H1 (cell line): ENCODE data around the gene TWIST1. TPM values are rescaled to one million over a fixed set of nuclear protein-coding genes. Genes with fewer than 3 reads are reported as not detected.

Experiments
- CTCF ChIA-PET: fragments of 300-600 bp; sonication (Branson Sonifier 250); formaldehyde crosslinking; loops from one replicate; lab custom pipeline; 2021; ENCODE audit not compliant: partially characterized antibody; lab: Charles Lee
- POLR2A ChIA-PET: fragments of 300-600 bp; sonication (Branson Sonifier 250); formaldehyde crosslinking; loops from one replicate; lab custom pipeline; 2021; ENCODE audit warnings: inconsistent platforms; ENCODE audit not compliant: partially characterized antibody; lab: Charles Lee
- DNase-seq, 2 experiments: peaks; one replicate each; pipeline versions ENCODE4 v3.0.0 to v3.0.0-alpha.2; 2010 to 2022; ENCODE audit warnings: low spot score in 2 of 2, low read depth in 1 of 2, mixed read lengths in 1 of 2
- FAIRE-seq: peaks from 2 replicates; lab custom pipeline; 2011; peaks lifted over from hg19 to GRCh38; lab: Jason Lieb, UNC
- H2AFZ ChIP-seq: 2 replicates; pipeline ENCODE4 v1.8.1; 2012; ENCODE audit warnings: low read length, inconsistent platforms
- H2AK5ac ChIP-seq: 2 replicates; pipeline ENCODE4 v1.6.1; 2013; ENCODE audit warnings: low read depth, low read length
- H2BK120ac ChIP-seq: replicated peaks from 2 replicates; pipeline ENCODE3; 2013; ENCODE audit warnings: low read depth, low read length, inconsistent platforms
- H2BK12ac ChIP-seq: 2 replicates; pipeline ENCODE4 v1.6.1; 2013; ENCODE audit warnings: low read depth, low read length
- H2BK15ac ChIP-seq: 2 replicates; pipeline ENCODE4 v1.6.1; 2013; ENCODE audit warnings: low read length
- H2BK20ac ChIP-seq: 2 replicates; pipeline ENCODE4 v1.6.1; 2013; ENCODE audit warnings: low read length
- H2BK5ac ChIP-seq: 2 replicates; pipeline ENCODE4 v1.6.1; 2013; ENCODE audit warnings: low read depth, low read length
- H3K14ac ChIP-seq: 2 replicates; pipeline ENCODE4 v1.6.1; 2013; ENCODE audit warnings: inconsistent platforms; ENCODE audit not compliant: insufficient read length
- H3K18ac ChIP-seq: 2 replicates; pipeline ENCODE4 v1.6.1; 2013; ENCODE audit warnings: low read length; ENCODE audit errors: extremely low read depth
- H3K23ac ChIP-seq: 2 replicates; pipeline ENCODE4 v1.6.1; 2013; ENCODE audit warnings: inconsistent platforms; ENCODE audit not compliant: insufficient read length
- H3K23me2 ChIP-seq: 2 replicates; pipeline ENCODE4 v1.6.1; 2013; ENCODE audit warnings: low read depth, low read length
- H3K27ac ChIP-seq: 2 replicates; pipeline ENCODE4 v1.6.1; 2011; ENCODE audit warnings: low read depth, low read length, inconsistent platforms
- H3K27me3 ChIP-seq, 4 experiments: replicated peaks in 1 of 4; 1 replicate in 1 of 4; 2 replicates in 3 of 4; pipeline versions ENCODE4 v1.6.1 to v1.8.1; 2011 to 2013; ENCODE audit warnings: low read length in 3 of 4, mild to moderate bottlenecking in 3 of 4, inconsistent platforms in 2 of 4, mixed read lengths in 2 of 4, moderate library complexity in 1 of 4; ENCODE audit not compliant: control insufficient read depth in 3 of 4, insufficient read depth in 3 of 4; ENCODE audit errors: extremely low read depth in 1 of 4
- H3K36me3 ChIP-seq, 4 experiments: 2 replicates each; pipeline versions ENCODE4 v1.6.1 to v1.8.1; 2011 to 2013; ENCODE audit warnings: mild to moderate bottlenecking in 4 of 4, low read length in 3 of 4, moderate library complexity in 2 of 4, control low read depth in 1 of 4, inconsistent platforms in 1 of 4; ENCODE audit not compliant: insufficient read depth in 4 of 4, control insufficient read depth in 2 of 4
- H3K4ac ChIP-seq: replicated peaks from 2 replicates; pipeline ENCODE3; 2013; ENCODE audit warnings: low read length, low read depth, mixed read lengths, inconsistent platforms; ENCODE audit not compliant: insufficient read length
- H3K4me1 ChIP-seq, 4 experiments: replicated peaks in 1 of 4; 1 replicate in 1 of 4; 2 replicates in 3 of 4; pipeline versions ENCODE4 v1.6.1 to v1.8.1; 2011 to 2013; ENCODE audit warnings: low read length in 3 of 4, inconsistent platforms in 2 of 4, mixed read lengths in 1 of 4; ENCODE audit not compliant: insufficient read depth in 4 of 4, control insufficient read depth in 3 of 4
- H3K4me2 ChIP-seq, 2 experiments: 2 replicates each; pipeline versions ENCODE4 v1.6.1 to v1.8.1; 2011 to 2013; ENCODE audit warnings: low read depth in 2 of 2, low read length in 2 of 2, control low read depth in 1 of 2, inconsistent platforms in 1 of 2, mild to moderate bottlenecking in 1 of 2; ENCODE audit not compliant: insufficient read depth in 1 of 2
- H3K4me3 ChIP-seq, 4 experiments: fragments of 200-600, 300-600 bp in 1 of 4; sonication (generic), shearing (Covaris generic), sonication (Bioruptor Twin) in 1 of 4; 2 replicates each; pipeline versions ENCODE4 v1.5.1 to v1.8.1; 2011 to 2016; ENCODE audit warnings: low read length in 4 of 4, low read depth in 3 of 4, control low read depth in 2 of 4, inconsistent platforms in 2 of 4, mild to moderate bottlenecking in 2 of 4, mixed read lengths in 1 of 4, moderate library complexity in 1 of 4; ENCODE audit not compliant: insufficient read depth in 2 of 4; ENCODE audit errors: extremely low read depth in 1 of 4
- H3K56ac ChIP-seq: replicated peaks from 2 replicates; pipeline ENCODE3; 2013; ENCODE audit warnings: low read depth, mild to moderate bottlenecking, mixed read lengths, low read length, inconsistent platforms; ENCODE audit not compliant: insufficient read length
- H3K79me1 ChIP-seq: 2 replicates; pipeline ENCODE4 v1.6.1; 2013; ENCODE audit warnings: low read depth, low read length, control low read depth
- H3K79me2 ChIP-seq, 2 experiments: 2 replicates each; pipeline versions ENCODE4 v1.6.1 to v1.8.1; 2012 to 2013; ENCODE audit warnings: low read length in 2 of 2, mild to moderate bottlenecking in 2 of 2, inconsistent platforms in 1 of 2; ENCODE audit not compliant: insufficient read depth in 2 of 2, control insufficient read depth in 1 of 2
- H3K9ac ChIP-seq, 4 experiments: replicated peaks in 1 of 4; 1 replicate in 1 of 4; 2 replicates in 3 of 4; pipeline versions ENCODE4 v1.6.1 to v1.8.1; 2011 to 2013; ENCODE audit warnings: low read depth in 3 of 4, low read length in 3 of 4, control low read depth in 2 of 4, mild to moderate bottlenecking in 2 of 4, moderate library complexity in 2 of 4, inconsistent platforms in 1 of 4; ENCODE audit errors: extremely low read depth in 1 of 4
- H3K9me3 ChIP-seq, 2 experiments: 2 replicates each; pipeline versions ENCODE4 v1.6.1 to v1.8.1; 2012 to 2013; ENCODE audit warnings: mild to moderate bottlenecking in 2 of 2, moderate library complexity in 2 of 2, control low read depth in 1 of 2, inconsistent platforms in 1 of 2, low read depth in 1 of 2, low read length in 1 of 2, mixed read lengths in 1 of 2; ENCODE audit not compliant: insufficient read depth in 2 of 2
- H4K20me1 ChIP-seq, 2 experiments: replicated peaks in 1 of 2; 2 replicates each; pipeline versions ENCODE3 to v1.8.1; 2011 to 2013; ENCODE audit warnings: inconsistent platforms in 2 of 2, low read length in 2 of 2, mild to moderate bottlenecking in 1 of 2; ENCODE audit not compliant: insufficient read depth in 2 of 2, control insufficient read depth in 1 of 2
- H4K5ac ChIP-seq: 2 replicates; pipeline ENCODE4 v1.6.1; 2013; ENCODE audit warnings: low read length, low read depth, mixed read lengths, inconsistent platforms; ENCODE audit not compliant: insufficient read length
- H4K8ac ChIP-seq: 2 replicates; pipeline ENCODE4 v1.8.0; 2013; ENCODE audit warnings: mild to moderate bottlenecking, moderate library complexity, low read length, inconsistent platforms; ENCODE audit not compliant: insufficient read depth; ENCODE audit errors: extremely low read depth
- H4K91ac ChIP-seq: replicated peaks from 2 replicates; pipeline ENCODE3; 2013; ENCODE audit warnings: low read length, mixed read lengths, inconsistent platforms; ENCODE audit not compliant: insufficient read length
- ASH2L ChIP-seq: fragments of 200-600, 300-600 bp; sonication (generic); IDR thresholded peaks from one replicate; pipeline ENCODE4 v1.7.1; 2017; ENCODE audit warnings: low read length
- CTBP2 ChIP-seq: IDR thresholded peaks from 2 replicates; pipeline ENCODE4 v1.7.0; 2011; ENCODE audit warnings: borderline replicate concordance, mild to moderate bottlenecking, moderate library complexity, mixed read lengths, low read length; ENCODE audit not compliant: insufficient read depth, insufficient read length
- EZH2 ChIP-seq: fragments of 200-600 bp; sonication (generic); IDR thresholded peaks from 2 replicates; pipeline ENCODE4 v1.7.1; 2012; ENCODE audit warnings: low read depth, mild to moderate bottlenecking, moderate library complexity, low read length, inconsistent platforms; ENCODE audit not compliant: severe bottlenecking
- PHF8 ChIP-seq: fragments of 200-600 bp; sonication (generic); conservative IDR thresholded peaks from 2 replicates; pipeline ENCODE4 v1.7.1; 2012; ENCODE audit warnings: low read depth, mild to moderate bottlenecking, inconsistent platforms, low read length, moderate library complexity
- SIX5 ChIP-seq: IDR thresholded peaks from 2 replicates; pipeline ENCODE4 v1.6.1; 2011; ENCODE audit warnings: mild to moderate bottlenecking, low read depth, low read length
- SP4 ChIP-seq: IDR thresholded peaks from 2 replicates; pipeline ENCODE4 v1.6.1; 2012; ENCODE audit warnings: low read length, inconsistent platforms
- TCF12 ChIP-seq: IDR thresholded peaks from 2 replicates; pipeline ENCODE4 v1.6.1; 2011; ENCODE audit warnings: low read depth, mild to moderate bottlenecking, low read length
- WGBS, 2 experiments: shearing (Covaris generic) in 1 of 2; methylation state at CpG; one replicate each; pipeline versions ENCODE4 v1.1.6 to v1.1.7; 2013 to 2015; ENCODE audit warnings: low lambda C conversion rate in 2 of 2, mixed read lengths in 2 of 2, inconsistent platforms in 1 of 2, low coverage in 1 of 2, missing lambda C conversion rate in 1 of 2; ENCODE audit not compliant: insufficient replicate concordance in 2 of 2, insufficient coverage in 1 of 2, insufficient read length in 1 of 2; ENCODE audit errors: extremely low coverage in 1 of 2, missing lambda C conversion rate in 1 of 2; 5-methylcytosine and 5-hydroxymethylcytosine counted together
- polyA plus RNA-seq, 7 experiments: library from polyadenylated mRNA; depleted of rRNA in 3 of 7; stranded (reverse) in 5 of 7; unstranded in 2 of 7; fragments of >200 nt in 5 of 7; fragments of 200-250 nt in 2 of 7; gene quantifications; 1 replicate in 5 of 7; 2 replicates in 1 of 7; 4 replicates in 1 of 7; pipeline versions ENCODE4 v1.2.1 to v1.2.3, GENCODE V29; 2011 to 2013; ENCODE audit warnings: missing spikeins in 2 of 7, mixed read lengths in 2 of 7
- total RNA-seq: library from RNA; stranded (reverse); fragmentation: NEBNext Ultra II Directional; extraction: Animal tissue kit (Norgen Biotek cat#: 25700); gene quantifications from 2 replicates; pipeline ENCODE4 v1.2.1, GENCODE V29; 2021

Gene TWIST1
- total and polyA plus RNA-seq, 2 of the 8 experiments (the other 6 are each of a cell fraction or from before 2014, with no cell fraction given) = 0.29 to 0.52 TPM

- ChIA-PET POLR2A (interaction anchor here (0.6 to 5.8 kb wide), 4 partner anchors 12 to 431 kb away, joined by 3 to 41 read pairs (median 4); partner anchors contain the start of genes FERD3L and TWIST1), CTCF (interaction anchor here (0.8 to 1.7 kb wide), 7 partner anchors 11 to 754 kb away, joined by 3 to 10 read pairs (median 3); partner anchors contain the start of genes FERD3L and TWIST1)
- Histone ChIP-seq H3K4ac (no peak overlapping the region), H2AK5ac (no peak overlapping the region), H3K27ac (no peak overlapping the region), H4K5ac (no peak overlapping the region), H3K23ac (no peak overlapping the region), H3K14ac (no peak overlapping the region), H3K23me2 (peaks cover 15% of the 10 kb centered on the region), H2BK12ac (no peak overlapping the region), H3K9me3 (no peaks in the 10 kb centered on the region), H3K18ac (no peak overlapping the region), H3K4me3 (peak overlapping the region; percentile 32 to 62 (median 40); a peak in 7 of 8 replicates), H3K36me3 (no peaks in the 10 kb centered on the region), H3K4me2 (peak overlapping the region; percentile 87 to 96), H2AFZ (no peak overlapping the region), H3K79me1 (no peaks in the 10 kb centered on the region), H3K4me1 (peaks cover 8 to 34% (median 14%) of the 10 kb centered on the region in 4 experiments; a peak in 6 of 7 replicates), H2BK15ac (no peak overlapping the region), H2BK20ac (no peak overlapping the region), H3K56ac (no peak overlapping the region), H4K8ac (no peak overlapping the region), H3K9ac (no peak overlapping the region), H2BK120ac (no peak overlapping the region), H3K79me2 (no peaks in the 10 kb centered on the region), H4K91ac (no peak overlapping the region), H3K27me3 (peaks cover 52 to 77% (median 68%) of the 10 kb centered on the region in 4 experiments), H2BK5ac (no peak overlapping the region), H4K20me1 (peaks cover 0 to 7% of the 10 kb centered on the region in 2 experiments)
- FAIRE-seq (no peak), DNase-seq (peak in 1 of 2 experiments; percentile 71)
- 2% methylated on average over 34 of the region's 49 CpGs; no CpG with 5 or more reads in 1 of the 2 experiments for WGBS, 2 experiments
- no peak for TF ChIP-seq SIX5
- 0 out of 2 replicates have a peak, but pooled peaks have one; percentile 3 for TF ChIP-seq TCF12
- peak; percentile 54 for TF ChIP-seq ASH2L
- TF ChIP-seq PHF8 = no peak
- TF ChIP-seq SP4 = no peak
- TF ChIP-seq CTBP2 = peak; percentile 66
- peak; percentile 76 for TF ChIP-seq EZH2
Measured at GRCh38 chr7:19106241-19107080, 11.0 kb downstream of the TWIST1 start.
